ENCODE measurements around the gene APRT.

APRT gene

DNA sequence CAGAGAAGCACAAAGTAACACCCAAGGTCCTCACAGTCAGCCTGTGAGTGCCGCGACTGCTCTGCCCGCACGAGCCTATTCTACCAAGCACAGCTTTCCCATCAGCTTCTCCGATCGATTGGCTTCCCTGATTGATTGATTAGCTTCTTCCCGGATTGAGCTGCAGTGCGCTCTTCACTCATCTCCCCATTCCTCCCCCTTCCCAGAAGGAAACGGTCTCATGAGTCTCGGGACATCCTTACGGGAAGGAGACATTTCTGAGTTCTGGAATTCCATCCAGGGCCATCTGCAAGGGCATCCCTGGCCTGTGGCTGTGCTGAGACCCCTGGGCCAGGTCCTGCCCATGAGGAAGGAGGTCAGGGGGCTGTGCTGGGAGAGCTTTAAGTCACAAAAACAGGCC, 44.8 kb downstream of the APRT start:
- no peak overlapping the region for H3K4ac ChIP-seq (ENCODE audit: low read depth in 1 of 2, low read length in 2 of 2)
- H2AK5ac ChIP-seq (ENCODE audit: low read length, severe bottlenecking) = peak overlapping the region; percentile 26
- no peak overlapping the region for H2BK5ac ChIP-seq (ENCODE audit: low read depth, low read length, poor library complexity, severe bottlenecking)
- no peak overlapping the region for H3K27ac ChIP-seq (ENCODE audit: low read length, poor library complexity, severe bottlenecking)
- peak overlapping the region in 1 of 2 experiments; percentile 11 for H2BK12ac ChIP-seq (ENCODE audit: low read length in 2 of 2)
- no peaks in the 10 kb centered on the region for H3K27me3 ChIP-seq (ENCODE audit: control insufficient read depth in 1 of 2, insufficient read depth in 1 of 2, low read length in 2 of 2)
- H4K8ac ChIP-seq (ENCODE audit: low read length) = no peak overlapping the region
- peak overlapping the region; percentile 22 for H2BK120ac ChIP-seq (ENCODE audit: low read depth, low read length)
- DNase-seq = no peak
- no peak overlapping the region for H3K4me2 ChIP-seq (ENCODE audit: low read length, poor library complexity, severe bottlenecking)
- peaks cover 83% of the 10 kb centered on the region for H3K4me1 ChIP-seq (ENCODE audit: control insufficient read depth, insufficient read depth, low read depth, low read length)
- H3K36me3 ChIP-seq (ENCODE audit: control insufficient read depth in 1 of 2, insufficient read depth in 2 of 2, low read depth in 1 of 2, low read length in 2 of 2) = peaks cover 11 to 32% of the 10 kb centered on the region in 2 experiments
- no peak overlapping the region for H2AFZ ChIP-seq (ENCODE audit: low read depth, low read length)
- peaks cover 27% of the 10 kb centered on the region for H3K79me1 ChIP-seq (replicated peaks; ENCODE audit: low read length, poor library complexity, severe bottlenecking)
- no peak overlapping the region for H4K91ac ChIP-seq (ENCODE audit: low read length)
- 85% methylated on average over 11 of the region's 11 CpGs for WGBS
- H2BK15ac ChIP-seq (ENCODE audit: low read depth, poor library complexity, severe bottlenecking) = no peak overlapping the region
- H3K4me3 ChIP-seq (ENCODE audit: insufficient read depth in 1 of 2, low read depth in 1 of 2, low read length in 2 of 2) = no peak overlapping the region
- H3K18ac ChIP-seq (ENCODE audit: low read depth in 1 of 2, low read length in 2 of 2) = peak overlapping the region; percentile 28 to 73
- H3K23ac ChIP-seq (ENCODE audit: low read length in 2 of 2) = no peak overlapping the region
- no peak overlapping the region for H3K9ac ChIP-seq (ENCODE audit: low read length)
- no peaks in the 10 kb centered on the region for H3K9me3 ChIP-seq (ENCODE audit: control insufficient read depth, low read length)
- no peak overlapping the region for H3K14ac ChIP-seq (ENCODE audit: low read length in 2 of 2)

- Histone ChIP-seq H2AK5ac (ENCODE audit: low read length, severe bottlenecking) (peak overlapping the region; percentile 23), H3K18ac (ENCODE audit: low read depth in 1 of 2, low read length in 2 of 2) (no peak overlapping the region), H4K91ac (ENCODE audit: low read length) (peak overlapping the region; percentile 71), H3K4me3 (ENCODE audit: insufficient read depth in 1 of 2, low read depth in 1 of 2, low read length in 2 of 2) (no peak overlapping the region), H3K36me3 (ENCODE audit: control insufficient read depth in 1 of 2, insufficient read depth in 2 of 2, low read depth in 1 of 2, low read length in 2 of 2) (peaks cover 11 to 43% of the 10 kb centered on the region in 2 experiments), H2BK5ac (ENCODE audit: low read depth, low read length, poor library complexity, severe bottlenecking) (no peak overlapping the region), H3K9me3 (ENCODE audit: control insufficient read depth, low read length) (no peaks in the 10 kb centered on the region), H4K8ac (ENCODE audit: low read length) (no peak overlapping the region), H3K4ac (ENCODE audit: low read depth in 1 of 2, low read length in 2 of 2) (peak overlapping the region in 1 of 2 experiments; percentile 4), H3K9ac (ENCODE audit: low read length) (no peak overlapping the region), H3K4me2 (ENCODE audit: low read length, poor library complexity, severe bottlenecking) (no peak overlapping the region), H3K79me1 (replicated peaks; ENCODE audit: low read length, poor library complexity, severe bottlenecking) (peaks cover 42% of the 10 kb centered on the region), H3K4me1 (ENCODE audit: control insufficient read depth, insufficient read depth, low read depth, low read length) (peaks cover 85% of the 10 kb centered on the region), H3K23ac (ENCODE audit: low read length in 2 of 2) (no peak overlapping the region), H2BK120ac (ENCODE audit: low read depth, low read length) (no peak overlapping the region), H3K27me3 (ENCODE audit: control insufficient read depth in 1 of 2, insufficient read depth in 1 of 2, low read length in 2 of 2) (no peaks in the 10 kb centered on the region), H2BK15ac (ENCODE audit: low read depth, poor library complexity, severe bottlenecking) (no peak overlapping the region), H2AFZ (ENCODE audit: low read depth, low read length) (no peak overlapping the region), H3K14ac (ENCODE audit: low read length in 2 of 2) (no peak overlapping the region), H3K27ac (ENCODE audit: low read length, poor library complexity, severe bottlenecking) (no peak overlapping the region), H2BK12ac (ENCODE audit: low read length in 2 of 2) (peak overlapping the region in 1 of 2 experiments; percentile 21)
- WGBS = 89% methylated on average over 6 of the region's 9 CpGs
- DNase-seq = peak; percentile 55
These were observed 46.8 kb downstream of the APRT start for GRCh38 chr16:88764913-88765349.

DNA sequence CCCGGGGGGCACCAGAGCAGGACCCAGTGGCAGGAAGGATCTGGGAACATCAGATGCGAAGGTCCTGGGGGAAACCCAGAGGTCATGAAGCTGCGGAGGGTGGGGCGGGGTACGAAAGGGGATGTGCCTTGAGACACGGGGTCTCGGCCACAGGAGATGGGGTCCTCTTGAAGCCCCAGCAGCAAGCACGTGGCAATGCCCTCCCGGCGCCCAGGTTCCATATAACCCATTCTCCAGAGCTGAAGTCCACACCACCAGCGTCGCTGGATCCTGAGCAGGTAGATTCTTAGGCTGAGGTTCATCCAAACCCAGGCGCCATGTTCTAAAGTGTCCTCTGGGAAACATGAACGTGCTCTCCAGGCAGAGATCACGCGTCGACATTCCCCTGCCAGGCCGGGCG, 47.6 kb downstream of the APRT start:
- DNase-seq = no peak
- H2BK120ac ChIP-seq (ENCODE audit: low read depth, low read length) = no peak overlapping the region
- no peaks in the 10 kb centered on the region for H3K9me3 ChIP-seq (ENCODE audit: control insufficient read depth, low read length)
- no peak overlapping the region for H3K4me3 ChIP-seq (ENCODE audit: insufficient read depth in 1 of 2, low read depth in 1 of 2, low read length in 2 of 2)
- peaks cover 39% of the 10 kb centered on the region for H3K79me1 ChIP-seq (replicated peaks; ENCODE audit: low read length, poor library complexity, severe bottlenecking)
- no peak overlapping the region for H3K18ac ChIP-seq (ENCODE audit: low read depth in 1 of 2, low read length in 2 of 2)
- H3K27ac ChIP-seq (ENCODE audit: low read length, poor library complexity, severe bottlenecking) = no peak overlapping the region
- H3K36me3 ChIP-seq (ENCODE audit: control insufficient read depth in 1 of 2, insufficient read depth in 2 of 2, low read depth in 1 of 2, low read length in 2 of 2) = peaks cover 11 to 40% of the 10 kb centered on the region in 2 experiments
- no peak overlapping the region for H3K4me2 ChIP-seq (ENCODE audit: low read length, poor library complexity, severe bottlenecking)
- H2BK12ac ChIP-seq (ENCODE audit: low read length in 2 of 2) = no peak overlapping the region
- H3K27me3 ChIP-seq (ENCODE audit: control insufficient read depth in 1 of 2, insufficient read depth in 1 of 2, low read length in 2 of 2) = no peaks in the 10 kb centered on the region
- no peak overlapping the region for H2AK5ac ChIP-seq (ENCODE audit: low read length, severe bottlenecking)
- no peak overlapping the region for H4K91ac ChIP-seq (ENCODE audit: low read length)
- no peak overlapping the region for H3K9ac ChIP-seq (ENCODE audit: low read length)
- peak overlapping the region; percentile 6 for H2BK15ac ChIP-seq (ENCODE audit: low read depth, poor library complexity, severe bottlenecking)
- 94% methylated on average over 19 of the region's 19 CpGs for WGBS
- no peak overlapping the region for H2BK5ac ChIP-seq (ENCODE audit: low read depth, low read length, poor library complexity, severe bottlenecking)
- H2AFZ ChIP-seq (ENCODE audit: low read depth, low read length) = no peak overlapping the region
- H3K4me1 ChIP-seq (ENCODE audit: control insufficient read depth, insufficient read depth, low read depth, low read length) = peaks cover 85% of the 10 kb centered on the region
- H3K4ac ChIP-seq (ENCODE audit: low read depth in 1 of 2, low read length in 2 of 2) = no peak overlapping the region
- no peak overlapping the region for H3K14ac ChIP-seq (ENCODE audit: low read length in 2 of 2)
- H4K8ac ChIP-seq (ENCODE audit: low read length) = no peak overlapping the region
- H3K23ac ChIP-seq (ENCODE audit: low read length in 2 of 2) = no peak overlapping the region

DNA sequence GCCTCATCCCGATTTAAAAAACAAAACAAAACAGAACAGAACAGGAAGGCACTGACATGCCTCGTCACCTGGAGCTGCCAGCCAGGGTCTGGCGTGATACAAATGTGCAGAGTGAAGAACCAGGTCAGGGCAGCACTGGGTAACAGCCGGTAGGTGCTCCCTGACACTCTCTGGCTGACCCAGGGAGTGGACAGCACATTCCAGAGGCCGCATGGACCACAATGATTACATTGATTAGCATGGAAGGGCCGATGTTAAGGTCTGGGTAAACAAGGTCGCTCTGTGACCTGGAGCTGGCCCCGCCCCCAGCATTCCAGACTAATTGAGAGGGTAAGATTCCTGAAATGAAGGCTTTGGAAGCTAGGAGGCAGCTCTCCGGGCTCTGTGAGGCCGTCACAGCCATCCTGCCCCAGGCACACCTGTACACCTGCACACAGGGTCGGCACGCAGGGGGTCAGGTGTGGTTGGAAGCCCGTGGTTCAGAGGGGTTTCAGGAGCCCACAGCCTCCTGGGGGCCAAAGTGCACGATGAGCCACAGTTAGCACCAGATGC, 48.1 kb downstream of the APRT start:
- no peak overlapping the region for H3K4me3 ChIP-seq (ENCODE audit: insufficient read depth in 1 of 2, low read depth in 1 of 2, low read length in 2 of 2)
- H3K14ac ChIP-seq (ENCODE audit: low read length in 2 of 2) = no peak overlapping the region
- peaks cover 11 to 40% of the 10 kb centered on the region in 2 experiments for H3K36me3 ChIP-seq (ENCODE audit: control insufficient read depth in 1 of 2, insufficient read depth in 2 of 2, low read depth in 1 of 2, low read length in 2 of 2)
- H2BK5ac ChIP-seq (ENCODE audit: low read depth, low read length, poor library complexity, severe bottlenecking) = no peak overlapping the region
- no peaks in the 10 kb centered on the region for H3K27me3 ChIP-seq (ENCODE audit: control insufficient read depth in 1 of 2, insufficient read depth in 1 of 2, low read length in 2 of 2)
- 49% methylated on average over 14 of the region's 14 CpGs for WGBS
- DNase-seq = peak; percentile 52
- no peak overlapping the region for H4K91ac ChIP-seq (ENCODE audit: low read length)
- H2BK15ac ChIP-seq (ENCODE audit: low read depth, poor library complexity, severe bottlenecking) = no peak overlapping the region
- H3K79me1 ChIP-seq (replicated peaks; ENCODE audit: low read length, poor library complexity, severe bottlenecking) = peaks cover 39% of the 10 kb centered on the region
- no peaks in the 10 kb centered on the region for H3K9me3 ChIP-seq (ENCODE audit: control insufficient read depth, low read length)
- no peak overlapping the region for H3K4ac ChIP-seq (ENCODE audit: low read depth in 1 of 2, low read length in 2 of 2)
- peak overlapping the region in 1 of 2 experiments; percentile 3 for H3K18ac ChIP-seq (ENCODE audit: low read depth in 1 of 2, low read length in 2 of 2)
- no peak overlapping the region for H2BK120ac ChIP-seq (ENCODE audit: low read depth, low read length)
- no peak overlapping the region for H4K8ac ChIP-seq (ENCODE audit: low read length)
- H3K9ac ChIP-seq (ENCODE audit: low read length) = no peak overlapping the region
- no peak overlapping the region for H3K4me2 ChIP-seq (ENCODE audit: low read length, poor library complexity, severe bottlenecking)
- no peak overlapping the region for H3K23ac ChIP-seq (ENCODE audit: low read length in 2 of 2)
- H2BK12ac ChIP-seq (ENCODE audit: low read length in 2 of 2) = no peak overlapping the region
- H3K4me1 ChIP-seq (ENCODE audit: control insufficient read depth, insufficient read depth, low read depth, low read length) = peaks cover 86% of the 10 kb centered on the region
- H3K27ac ChIP-seq (ENCODE audit: low read length, poor library complexity, severe bottlenecking) = no peak overlapping the region
- H2AK5ac ChIP-seq (ENCODE audit: low read length, severe bottlenecking) = no peak overlapping the region
- no peak overlapping the region for H2AFZ ChIP-seq (ENCODE audit: low read depth, low read length)

All from mesenchymal stem cell (in vitro differentiated cells and primary cell).